Psoas muscle (tissue), 8 donors: Measurements from ENCODE around the gene ELL. TPM values are rescaled to one million over a fixed set of nuclear protein-coding genes. Genes with fewer than 3 reads are reported as not detected.

ENCODE experiments used
- ATAC-seq, 4 donors: fragments of 200-7000 bp; cut with Tn5 transposase; one replicate each; pipeline ENCODE4 v1.9.1; 2020; ENCODE audit warnings: moderate library complexity in 3 of 4, mild to moderate bottlenecking in 2 of 4
- DNase-seq, 2 donors: peaks; one replicate each; pipeline ENCODE4 v3.0.0-alpha.2; 2020
- H3K27ac ChIP-seq: fragments of 200-600 bp; one replicate; pipeline ENCODE4 v1.8.0; 2022
- H3K27me3 ChIP-seq, 3 donors: fragments of 200-600 bp in 1 of 3; one replicate each; pipeline versions ENCODE4 v1.6.1 to v1.8.0; 2013 to 2022; ENCODE audit warnings: low read length in 2 of 3, mild to moderate bottlenecking in 2 of 3, moderate library complexity in 1 of 3; ENCODE audit not compliant: insufficient read depth in 3 of 3
- H3K36me3 ChIP-seq, 2 donors: fragments of 200-600 bp in 1 of 2; one replicate each; pipeline versions ENCODE4 v1.6.1 to v1.8.0; 2013 to 2022; ENCODE audit warnings: low read depth in 1 of 2, mild to moderate bottlenecking in 1 of 2, moderate library complexity in 1 of 2; ENCODE audit not compliant: insufficient read depth in 1 of 2
- H3K4me1 ChIP-seq: fragments of 200-600 bp; one replicate; pipeline ENCODE4 v1.8.0; 2022
- H3K4me3 ChIP-seq: fragments of 200-600 bp; one replicate; pipeline ENCODE4 v1.8.0; 2022; ENCODE audit warnings: mild to moderate bottlenecking
- H3K9me3 ChIP-seq: fragments of 200-600 bp; one replicate; pipeline ENCODE4 v1.8.0; 2022
- WGBS, 3 donors: extraction: QIAGEN DNeasy Blood & Tissue Kit; methylation state at CpG; one replicate each; pipeline versions ENCODE4 v1.1.6 to v1.1.7; 2013; 5-methylcytosine and 5-hydroxymethylcytosine counted together
- intact Hi-C, 2 donors: fragments of 100-400 bp; cut with DNase I; formaldehyde crosslinking; loops; one replicate each; pipeline versions ENCODE4 v1.11.0 to v1.14.2; 2022
- polyA plus RNA-seq, 3 donors: library from polyadenylated mRNA; stranded (reverse); fragments of 200-250 nt; gene quantifications; one replicate each; pipeline ENCODE4 v1.2.3, GENCODE V29; 2013
- total RNA-seq, 4 donors: library from RNA; stranded (reverse); fragmentation: NEBNext Ultra II Directional in 2 of 4; extraction: Animal tissue kit (Norgen Biotek cat#: 25700) in 2 of 4; gene quantifications; one replicate each; pipeline versions ENCODE4 v1.2.1 to v1.2.4, GENCODE V29; 2021 to 2023
- TF ChIP-seq, protein P1 (sequence below): fragments of 200-600 bp; IDR thresholded peaks from one replicate; pipeline ENCODE4 v1.8.0; 2022; ENCODE audit warnings: antibody characterized with exemption
- donor health status: healthy with polysubstance abuse.
- donor health status: DM: no; HTN: no; CAD: no; lungs with moderate emphysema.
- donor health status: Bipolar disorder and iron deficiency.
- donor health status: healthy.
- donor health status: DM: yes; HTN: yes; CAD: no.
- donor health status: DM: no; HTN: no; CAD: no.
- donor health status: DM: no; HTN: no; CAD: no.
- donor health status: DM: yes; HTN: yes; CAD: no.

Gene ELL
- total and polyA plus RNA-seq, 7 donors: 7.5 to 40.2 (median 17.5) TPM

GRCh38 chr19:18457483-18458331 is 64.2 kb downstream of the ELL start:
- H3K36me3 ChIP-seq: peaks cover 5 to 44% of the 10 kb centered on the region in 2 donors
- intact Hi-C loops: loop anchor here in 1 of 2 donors (10.0 kb wide), 2 partner anchors 217 to 387 kb away; no protein-coding TSS in a partner anchor
- TF ChIP-seq, protein P1, sequence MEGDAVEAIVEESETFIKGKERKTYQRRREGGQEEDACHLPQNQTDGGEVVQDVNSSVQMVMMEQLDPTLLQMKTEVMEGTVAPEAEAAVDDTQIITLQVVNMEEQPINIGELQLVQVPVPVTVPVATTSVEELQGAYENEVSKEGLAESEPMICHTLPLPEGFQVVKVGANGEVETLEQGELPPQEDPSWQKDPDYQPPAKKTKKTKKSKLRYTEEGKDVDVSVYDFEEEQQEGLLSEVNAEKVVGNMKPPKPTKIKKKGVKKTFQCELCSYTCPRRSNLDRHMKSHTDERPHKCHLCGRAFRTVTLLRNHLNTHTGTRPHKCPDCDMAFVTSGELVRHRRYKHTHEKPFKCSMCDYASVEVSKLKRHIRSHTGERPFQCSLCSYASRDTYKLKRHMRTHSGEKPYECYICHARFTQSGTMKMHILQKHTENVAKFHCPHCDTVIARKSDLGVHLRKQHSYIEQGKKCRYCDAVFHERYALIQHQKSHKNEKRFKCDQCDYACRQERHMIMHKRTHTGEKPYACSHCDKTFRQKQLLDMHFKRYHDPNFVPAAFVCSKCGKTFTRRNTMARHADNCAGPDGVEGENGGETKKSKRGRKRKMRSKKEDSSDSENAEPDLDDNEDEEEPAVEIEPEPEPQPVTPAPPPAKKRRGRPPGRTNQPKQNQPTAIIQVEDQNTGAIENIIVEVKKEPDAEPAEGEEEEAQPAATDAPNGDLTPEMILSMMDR: no peak
- no peak for ATAC-seq
- 67 to 73% (median 72%) methylated on average over 21 of the region's 21 CpGs for WGBS, 3 donors
- H3K27me3 ChIP-seq: no peaks in the 10 kb centered on the region
- H3K9me3 ChIP-seq: no peaks in the 10 kb centered on the region
- H3K4me1 ChIP-seq: peaks cover 45% of the 10 kb centered on the region
- no peak overlapping the region for H3K4me3 ChIP-seq
- no peak for DNase-seq
- peak overlapping the region; percentile 88 for H3K27ac ChIP-seq

DNA sequence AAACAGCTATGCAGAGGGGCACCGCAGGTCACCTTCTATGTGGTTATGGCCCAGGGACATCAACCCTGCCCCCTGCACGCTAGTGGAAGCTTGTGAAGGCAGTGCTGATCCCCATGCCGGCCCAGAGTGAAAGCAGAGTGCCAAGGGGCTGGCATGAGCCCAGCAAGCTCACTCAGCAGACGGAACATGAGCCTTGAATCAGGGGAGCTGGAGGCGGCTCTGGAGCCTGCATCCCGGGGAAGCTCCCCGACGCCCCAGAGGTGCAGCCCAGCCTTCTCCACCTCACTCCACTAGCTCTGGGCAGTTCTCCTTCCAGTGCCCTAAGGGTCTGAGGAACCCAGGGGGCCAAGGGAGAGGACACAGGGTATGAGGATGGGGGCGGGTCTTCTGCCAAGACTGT is 64.9 kb downstream of the ELL start:
- intact Hi-C loops: loop anchor here in 1 of 2 donors (10.0 kb wide), 2 partner anchors 218 to 388 kb away; no protein-coding TSS in a partner anchor
- no peak overlapping the region for H3K4me3 ChIP-seq
- peaks cover 5 to 48% of the 10 kb centered on the region in 2 donors for H3K36me3 ChIP-seq
- H3K4me1 ChIP-seq: peaks cover 45% of the 10 kb centered on the region
- H3K27ac ChIP-seq: peak overlapping the region; percentile 88
- TF ChIP-seq, protein P1: no peak
- WGBS, 3 donors: 29 to 39% (median 33%) methylated on average over 9 of the region's 9 CpGs
- no peaks in the 10 kb centered on the region for H3K9me3 ChIP-seq
- DNase-seq (peak; percentile 76 to 88), ATAC-seq (peak; percentile 23 to 50 (median 38))
- no peaks in the 10 kb centered on the region for H3K27me3 ChIP-seq

- DNase-seq: no peak
- peaks cover 44% of the 10 kb centered on the region for H3K4me1 ChIP-seq
- H3K36me3 ChIP-seq: peaks cover 5 to 51% of the 10 kb centered on the region in 2 donors
- H3K4me3 ChIP-seq: no peak overlapping the region
- 60 to 77% (median 65%) methylated on average over 4 of the region's 4 CpGs for WGBS, 3 donors
- H3K27me3 ChIP-seq: no peaks in the 10 kb centered on the region
- intact Hi-C loops: loop anchor here in 1 of 2 donors (10.0 kb wide), 2 partner anchors 219 to 389 kb away; no protein-coding TSS in a partner anchor
- no peak for ATAC-seq
- H3K27ac ChIP-seq: peak overlapping the region; percentile 88
- TF ChIP-seq, protein P1: no peak
- H3K9me3 ChIP-seq: no peaks in the 10 kb centered on the region
Observed at GRCh38 chr19:18456279-18456678, 65.6 kb downstream of the ELL start.

GRCh38 chr19:18453269-18454024 is 68.4 kb downstream of the ELL start:
- no peak overlapping the region for H3K27ac ChIP-seq

More at GRCh38 chr19:18453269-18454024, 68.4 kb downstream of the ELL start:
- H3K9me3 ChIP-seq: no peaks in the 10 kb centered on the region
- peaks cover 27% of the 10 kb centered on the region for H3K4me1 ChIP-seq
- peaks cover 9 to 68% of the 10 kb centered on the region in 2 donors for H3K36me3 ChIP-seq
- TF ChIP-seq, protein P1: no peak
- ATAC-seq: no peak
- H3K4me3 ChIP-seq: no peak overlapping the region
- 77 to 92% (median 78%) methylated on average over 10 of the region's 10 CpGs for WGBS, 3 donors
- no peak for DNase-seq
- intact Hi-C loops: loop anchor here (5.0 to 10.0 kb wide), 4 partner anchors 104 to 394 kb away; partner anchors contain the start of gene KXD1 (in 1 of the 2)
- no peaks in the 10 kb centered on the region for H3K27me3 ChIP-seq
